Tibial nerve (tissue), 3 donors: ENCODE data around the gene MUSTN1.

Experiments
- POLR2A ChIP-seq, 2 donors: fragments of 450-650 bp; IDR thresholded peaks; one replicate each; pipeline ENCODE4 v1.6.1; 2017; ENCODE audit warnings: antibody characterized with exemption in 2 of 2, mild to moderate bottlenecking in 2 of 2, moderate library complexity in 2 of 2
- TF ChIP-seq, protein P1 (sequence below), 5 experiments: fragments of 200-600 bp in 3 of 5; fragments of 450-650 bp in 2 of 5; sonication (generic) in 3 of 5; IDR thresholded peaks; one replicate each; pipeline ENCODE4 v1.5.1; 2016 to 2019; ENCODE audit warnings: antibody characterized with exemption in 5 of 5, mild to moderate bottlenecking in 3 of 5, moderate library complexity in 2 of 5

- TF ChIP-seq, protein P1, sequence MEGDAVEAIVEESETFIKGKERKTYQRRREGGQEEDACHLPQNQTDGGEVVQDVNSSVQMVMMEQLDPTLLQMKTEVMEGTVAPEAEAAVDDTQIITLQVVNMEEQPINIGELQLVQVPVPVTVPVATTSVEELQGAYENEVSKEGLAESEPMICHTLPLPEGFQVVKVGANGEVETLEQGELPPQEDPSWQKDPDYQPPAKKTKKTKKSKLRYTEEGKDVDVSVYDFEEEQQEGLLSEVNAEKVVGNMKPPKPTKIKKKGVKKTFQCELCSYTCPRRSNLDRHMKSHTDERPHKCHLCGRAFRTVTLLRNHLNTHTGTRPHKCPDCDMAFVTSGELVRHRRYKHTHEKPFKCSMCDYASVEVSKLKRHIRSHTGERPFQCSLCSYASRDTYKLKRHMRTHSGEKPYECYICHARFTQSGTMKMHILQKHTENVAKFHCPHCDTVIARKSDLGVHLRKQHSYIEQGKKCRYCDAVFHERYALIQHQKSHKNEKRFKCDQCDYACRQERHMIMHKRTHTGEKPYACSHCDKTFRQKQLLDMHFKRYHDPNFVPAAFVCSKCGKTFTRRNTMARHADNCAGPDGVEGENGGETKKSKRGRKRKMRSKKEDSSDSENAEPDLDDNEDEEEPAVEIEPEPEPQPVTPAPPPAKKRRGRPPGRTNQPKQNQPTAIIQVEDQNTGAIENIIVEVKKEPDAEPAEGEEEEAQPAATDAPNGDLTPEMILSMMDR (IDR thresholded peaks at IDR 0.05) = no peak
- TF ChIP-seq POLR2A (IDR thresholded peaks at IDR 0.05) = no peak
Observed at GRCh38 chr3:52831500-52832301, 3.1 kb downstream of the MUSTN1 start.
